ENCODE data around the gene SLIT1. TPM values are rescaled to one million over a fixed set of nuclear protein-coding genes. Genes with fewer than 3 reads are reported as not detected.

The SLIT1 gene
- total RNA-seq, 1 donor from 2014 or later = 0.23 TPM

GRCh38 chr10:97128039-97128492, 57.7 kb downstream of the SLIT1 start:
- Histone ChIP-seq H4K20me1 (ENCODE audit: insufficient read depth, low read length) (no peaks in the 10 kb centered on the region), H3K79me2 (ENCODE audit: insufficient read depth, low read length) (no peaks in the 10 kb centered on the region), H3K4me3 (ENCODE audit: insufficient read depth, low read depth, low read length) (no peak overlapping the region), H3K36me3 (ENCODE audit: insufficient read depth, low read length) (no peaks in the 10 kb centered on the region), H3K27me3 (ENCODE audit: insufficient read depth, low read length) (peaks cover 29% of the 10 kb centered on the region), H3K9ac (ENCODE audit: low read length) (no peak overlapping the region), H3K27ac (ENCODE audit: low read depth, low read length) (no peak overlapping the region), H3K9me3 (ENCODE audit: insufficient read depth, low read depth, low read length) (no peaks in the 10 kb centered on the region), H2AFZ (ENCODE audit: low read depth, low read length) (no peak overlapping the region), H3K4me1 (ENCODE audit: insufficient read depth, low read length) (no peaks in the 10 kb centered on the region), H3K4me2 (ENCODE audit: low read length) (no peak overlapping the region)
- TF ChIP-seq CTCF (IDR thresholded peaks at IDR 0.05; ENCODE audit: insufficient read depth, low read depth, low read length) (no peak), EZH2 (IDR thresholded peaks at IDR 0.05; ENCODE audit: insufficient read depth, low read length) (no peak)
- Mint-ChIP-seq H3K4me3 (ENCODE audit: unreplicated experiment) (no peak overlapping the region), H3K27me3 (ENCODE audit: low read depth, unreplicated experiment) (peaks cover 73% of the 10 kb centered on the region), H3K9me3 (ENCODE audit: unreplicated experiment) (no peaks in the 10 kb centered on the region), H3K36me3 (ENCODE audit: low read depth, unreplicated experiment) (peaks cover 4% of the 10 kb centered on the region), H3K4me1 (ENCODE audit: low read depth, unreplicated experiment) (no peaks in the 10 kb centered on the region), H3K27ac (ENCODE audit: unreplicated experiment) (no peak overlapping the region)
- DNase-seq (ENCODE audit: low read depth) (no peak), FAIRE-seq (no peak)

- H3K27ac ChIP-seq (ENCODE audit: low read depth, low read length) = no peak overlapping the region
- DNase-seq (ENCODE audit: low read depth) = no peak
- H3K9ac ChIP-seq (ENCODE audit: low read length) = no peak overlapping the region
- TF ChIP-seq CTCF (IDR thresholded peaks at IDR 0.05; ENCODE audit: insufficient read depth, low read depth, low read length) (no peak), EZH2 (IDR thresholded peaks at IDR 0.05; ENCODE audit: insufficient read depth, low read length) (no peak)
- no peak overlapping the region for H2AFZ ChIP-seq (ENCODE audit: low read depth, low read length)
- no peaks in the 10 kb centered on the region for H3K79me2 ChIP-seq (ENCODE audit: insufficient read depth, low read length)
- H4K20me1 ChIP-seq (ENCODE audit: insufficient read depth, low read length) = no peaks in the 10 kb centered on the region
- H3K27me3 ChIP-seq (ENCODE audit: insufficient read depth, low read length) = peaks cover 29% of the 10 kb centered on the region
- no peak for FAIRE-seq
- H3K4me2 ChIP-seq (ENCODE audit: low read length) = no peak overlapping the region
- no peaks in the 10 kb centered on the region for H3K9me3 Mint-ChIP-seq (ENCODE audit: unreplicated experiment)
- H3K4me1 ChIP-seq (ENCODE audit: insufficient read depth, low read length) = no peaks in the 10 kb centered on the region
- H3K27ac Mint-ChIP-seq (ENCODE audit: unreplicated experiment) = no peak overlapping the region
- H3K9me3 ChIP-seq (ENCODE audit: insufficient read depth, low read depth, low read length) = no peaks in the 10 kb centered on the region
- H3K36me3 ChIP-seq (ENCODE audit: insufficient read depth, low read length) = no peaks in the 10 kb centered on the region
- peaks cover 77% of the 10 kb centered on the region for H3K27me3 Mint-ChIP-seq (ENCODE audit: low read depth, unreplicated experiment)
- H3K4me3 Mint-ChIP-seq (ENCODE audit: unreplicated experiment) = no peak overlapping the region
- no peaks in the 10 kb centered on the region for H3K4me1 Mint-ChIP-seq (ENCODE audit: low read depth, unreplicated experiment)
- H3K36me3 Mint-ChIP-seq (ENCODE audit: low read depth, unreplicated experiment) = peaks cover 4% of the 10 kb centered on the region
- H3K4me3 ChIP-seq (ENCODE audit: insufficient read depth, low read depth, low read length) = no peak overlapping the region
Measured at GRCh38 chr10:97127509-97127908, 58.2 kb downstream of the SLIT1 start.

- Mint-ChIP-seq H3K27ac (ENCODE audit: unreplicated experiment) (no peak overlapping the region), H3K27me3 (ENCODE audit: low read depth, unreplicated experiment) (peaks cover 79% of the 10 kb centered on the region), H3K4me3 (ENCODE audit: unreplicated experiment) (no peak overlapping the region), H3K36me3 (ENCODE audit: low read depth, unreplicated experiment) (peaks cover 4% of the 10 kb centered on the region), H3K4me1 (ENCODE audit: low read depth, unreplicated experiment) (no peaks in the 10 kb centered on the region), H3K9me3 (ENCODE audit: unreplicated experiment) (no peaks in the 10 kb centered on the region)
- Histone ChIP-seq H3K27me3 (ENCODE audit: insufficient read depth, low read length) (peaks cover 26% of the 10 kb centered on the region), H3K4me3 (ENCODE audit: insufficient read depth, low read depth, low read length) (no peak overlapping the region), H3K36me3 (ENCODE audit: insufficient read depth, low read length) (no peaks in the 10 kb centered on the region), H3K4me2 (ENCODE audit: low read length) (no peak overlapping the region), H3K27ac (ENCODE audit: low read depth, low read length) (no peak overlapping the region), H2AFZ (ENCODE audit: low read depth, low read length) (no peak overlapping the region), H3K9ac (ENCODE audit: low read length) (no peak overlapping the region), H3K9me3 (ENCODE audit: insufficient read depth, low read depth, low read length) (no peaks in the 10 kb centered on the region), H3K4me1 (ENCODE audit: insufficient read depth, low read length) (no peaks in the 10 kb centered on the region), H4K20me1 (ENCODE audit: insufficient read depth, low read length) (no peaks in the 10 kb centered on the region), H3K79me2 (ENCODE audit: insufficient read depth, low read length) (no peaks in the 10 kb centered on the region)
- TF ChIP-seq CTCF (IDR thresholded peaks at IDR 0.05; ENCODE audit: insufficient read depth, low read depth, low read length) (no peak), EZH2 (IDR thresholded peaks at IDR 0.05; ENCODE audit: insufficient read depth, low read length) (no peak)
- FAIRE-seq (no peak), DNase-seq (ENCODE audit: low read depth) (no peak)
Measured at GRCh38 chr10:97124211-97124610, 61.5 kb downstream of the SLIT1 start.
